AG10803 (cell line): ENCODE measurements around the gene CAMKK2.

ENCODE experiments used
- DNase-seq: peaks from one replicate; pipeline ENCODE4 v3.0.0; 2010; ENCODE audit warnings: low read depth
- H3K4me3 ChIP-seq: 2 replicates; pipeline ENCODE4 v1.5.1; 2011; ENCODE audit warnings: mild to moderate bottlenecking, low read length, control low read depth
- TF ChIP-seq, protein P1 (sequence below): conservative IDR thresholded peaks from 2 replicates; pipeline ENCODE4 v1.5.1; 2011; ENCODE audit warnings: mild to moderate bottlenecking, low read length, control low read depth, inconsistent platforms

The CAMKK2 gene

GRCh38 chr12:121217063-121217462 is 79.4 kb downstream of the CAMKK2 start:
- no peak for DNase-seq
- TF ChIP-seq, protein P1, sequence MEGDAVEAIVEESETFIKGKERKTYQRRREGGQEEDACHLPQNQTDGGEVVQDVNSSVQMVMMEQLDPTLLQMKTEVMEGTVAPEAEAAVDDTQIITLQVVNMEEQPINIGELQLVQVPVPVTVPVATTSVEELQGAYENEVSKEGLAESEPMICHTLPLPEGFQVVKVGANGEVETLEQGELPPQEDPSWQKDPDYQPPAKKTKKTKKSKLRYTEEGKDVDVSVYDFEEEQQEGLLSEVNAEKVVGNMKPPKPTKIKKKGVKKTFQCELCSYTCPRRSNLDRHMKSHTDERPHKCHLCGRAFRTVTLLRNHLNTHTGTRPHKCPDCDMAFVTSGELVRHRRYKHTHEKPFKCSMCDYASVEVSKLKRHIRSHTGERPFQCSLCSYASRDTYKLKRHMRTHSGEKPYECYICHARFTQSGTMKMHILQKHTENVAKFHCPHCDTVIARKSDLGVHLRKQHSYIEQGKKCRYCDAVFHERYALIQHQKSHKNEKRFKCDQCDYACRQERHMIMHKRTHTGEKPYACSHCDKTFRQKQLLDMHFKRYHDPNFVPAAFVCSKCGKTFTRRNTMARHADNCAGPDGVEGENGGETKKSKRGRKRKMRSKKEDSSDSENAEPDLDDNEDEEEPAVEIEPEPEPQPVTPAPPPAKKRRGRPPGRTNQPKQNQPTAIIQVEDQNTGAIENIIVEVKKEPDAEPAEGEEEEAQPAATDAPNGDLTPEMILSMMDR: no peak
- no peak overlapping the region for H3K4me3 ChIP-seq

GRCh38 chr12:121216102-121216501 is 80.4 kb downstream of the CAMKK2 start:
- DNase-seq: no peak
- no peak overlapping the region for H3K4me3 ChIP-seq
- TF ChIP-seq, protein P1: no peak

DNA sequence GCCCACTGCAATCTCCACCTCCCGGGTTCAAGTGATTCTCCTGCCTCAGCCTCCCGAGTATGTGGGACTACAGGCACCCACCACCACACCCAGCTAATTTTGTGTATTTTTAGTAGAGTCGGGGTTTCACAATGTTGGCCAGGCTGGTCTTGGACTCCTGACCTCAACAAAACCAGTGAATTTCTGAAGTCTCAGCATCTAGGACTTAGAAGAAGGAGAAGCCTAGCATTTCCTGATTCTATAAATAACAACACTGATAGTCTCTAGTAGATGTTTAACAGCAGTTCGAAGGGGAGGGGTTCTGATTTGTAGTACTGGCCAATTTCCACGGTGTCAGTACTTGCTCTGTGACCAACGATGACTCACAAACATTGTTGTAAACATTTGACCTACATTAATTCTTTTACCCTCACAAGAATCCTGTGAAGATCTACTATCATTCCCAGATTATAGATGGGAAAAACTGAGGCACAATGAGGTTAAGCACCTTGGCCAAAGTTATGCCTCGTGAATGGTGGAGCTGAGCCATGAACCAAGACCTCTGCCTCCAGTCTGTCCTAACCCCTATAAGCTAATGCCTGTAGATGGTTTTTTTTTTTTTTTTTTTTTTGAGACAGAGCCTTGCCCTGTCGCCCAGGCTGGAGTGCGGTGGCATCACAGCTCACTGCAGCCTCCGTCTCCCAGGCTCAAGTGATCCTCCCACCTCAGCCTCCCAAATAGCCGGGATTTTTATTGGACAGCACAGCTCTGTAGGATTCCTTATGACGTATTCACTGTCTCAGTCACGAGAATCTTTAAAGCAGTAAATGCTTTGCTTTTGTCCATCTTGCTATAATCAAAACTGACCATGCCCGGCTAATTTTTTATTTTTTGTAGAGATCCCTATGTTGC is 81.4 kb downstream of the CAMKK2 start:
- H3K4me3 ChIP-seq: no peak overlapping the region
- DNase-seq: peak; percentile 89
- TF ChIP-seq, protein P1: no peak

GRCh38 chr12:121214166-121214777 is 82.2 kb downstream of the CAMKK2 start:
- DNase-seq: peak; percentile 45
- TF ChIP-seq, protein P1: no peak
- H3K4me3 ChIP-seq: no peak overlapping the region

GRCh38 chr12:121212875-121213274 is 83.6 kb downstream of the CAMKK2 start:
- TF ChIP-seq, protein P1: no peak
- H3K4me3 ChIP-seq: no peak overlapping the region
- no peak for DNase-seq

- peak; percentile 70 for DNase-seq
- TF ChIP-seq, protein P1: no peak
- H3K4me3 ChIP-seq: peak within 1 kb of the TSS; percentile 68
Measured at GRCh38 chr12:121209624-121210572, 86.6 kb downstream of the CAMKK2 start, which contains the start of gene P2RX4. P2RX4 (plus strand) TSS chr12:121210129; CDS start chr12:121210165, 36 bp downstream.
